ENCODE measurements around the gene ARHGAP12. TPM values are rescaled to one million over a fixed set of nuclear protein-coding genes. Genes with fewer than 3 reads are reported as not detected.

ARHGAP12 gene
- polyA plus RNA-seq, 4 donors, result 15.9 to 53.9 (median 32.9) TPM

- H3K27ac ChIP-seq (ENCODE audit: low read depth in 1 of 3, low read length in 2 of 3), result peak overlapping the region in 2 of 3 donors; percentile 6 to 33
- no peak overlapping the region for H3K4me3 ChIP-seq (ENCODE audit: low read depth in 1 of 3, low read length in 3 of 3)
- H3K9me3 ChIP-seq (ENCODE audit: control insufficient read depth in 2 of 2, insufficient read depth in 1 of 2, low read depth in 1 of 2, low read length in 1 of 2), result no peaks in the 10 kb centered on the region
- H3K36me3 ChIP-seq (ENCODE audit: control insufficient read depth in 3 of 3, insufficient read depth in 2 of 3, low read depth in 1 of 3, low read length in 3 of 3), result no peaks in the 10 kb centered on the region
- WGBS, 3 donors, result 66 to 85% (median 71%) methylated on average over 9 of the region's 9 CpGs
- H3K4me1 ChIP-seq (ENCODE audit: control insufficient read depth in 3 of 3, insufficient read depth in 2 of 3, low read depth in 1 of 3, low read length in 2 of 3), result peaks cover 0 to 11% (median 9%) of the 10 kb centered on the region in 3 donors
- DNase-seq (no peak), FAIRE-seq (no peak)
- H3K27me3 ChIP-seq (ENCODE audit: control insufficient read depth in 3 of 3, insufficient read depth in 3 of 3, low read length in 3 of 3), result no peaks in the 10 kb centered on the region
Measured at GRCh38 chr10:31757386-31757791, 171.2 kb downstream of the ARHGAP12 start.

- no peak overlapping the region for H3K27ac ChIP-seq (ENCODE audit: low read depth in 1 of 3, low read length in 2 of 3)
- DNase-seq (no peak), FAIRE-seq (no peak)
- no peaks in the 10 kb centered on the region for H3K27me3 ChIP-seq (ENCODE audit: control insufficient read depth in 3 of 3, insufficient read depth in 3 of 3, low read length in 3 of 3)
- no peaks in the 10 kb centered on the region for H3K9me3 ChIP-seq (ENCODE audit: control insufficient read depth in 2 of 2, insufficient read depth in 1 of 2, low read depth in 1 of 2, low read length in 1 of 2)
- H3K36me3 ChIP-seq (ENCODE audit: control insufficient read depth in 3 of 3, insufficient read depth in 2 of 3, low read depth in 1 of 3, low read length in 3 of 3), result no peaks in the 10 kb centered on the region
- no peak overlapping the region for H3K4me3 ChIP-seq (ENCODE audit: low read depth in 1 of 3, low read length in 3 of 3)
- WGBS, 3 donors, result 79 to 82% (median 82%) methylated on average over 11 of the region's 11 CpGs
- peaks cover 0 to 9% (median 5%) of the 10 kb centered on the region in 3 donors for H3K4me1 ChIP-seq (ENCODE audit: control insufficient read depth in 3 of 3, insufficient read depth in 2 of 3, low read depth in 1 of 3, low read length in 2 of 3)
Measured at GRCh38 chr10:31756729-31757110, 171.9 kb downstream of the ARHGAP12 start.

- H3K9me3 ChIP-seq (ENCODE audit: control insufficient read depth in 2 of 2, insufficient read depth in 1 of 2, low read depth in 1 of 2, low read length in 1 of 2), result no peaks in the 10 kb centered on the region
- 66 to 81% (median 75%) methylated on average over 10 of the region's 10 CpGs for WGBS, 3 donors
Measured at GRCh38 chr10:31756101-31756728, 172.4 kb downstream of the ARHGAP12 start.

More at GRCh38 chr10:31756101-31756728, 172.4 kb downstream of the ARHGAP12 start:
- DNase-seq (no peak), FAIRE-seq (no peak)
- no peak overlapping the region for H3K27ac ChIP-seq (ENCODE audit: low read depth in 1 of 3, low read length in 2 of 3)
- H3K4me1 ChIP-seq (ENCODE audit: control insufficient read depth in 3 of 3, insufficient read depth in 2 of 3, low read depth in 1 of 3, low read length in 2 of 3), result peaks cover 0 to 9% (median 5%) of the 10 kb centered on the region in 3 donors
- H3K36me3 ChIP-seq (ENCODE audit: control insufficient read depth in 3 of 3, insufficient read depth in 2 of 3, low read depth in 1 of 3, low read length in 3 of 3), result no peaks in the 10 kb centered on the region
- no peaks in the 10 kb centered on the region for H3K27me3 ChIP-seq (ENCODE audit: control insufficient read depth in 3 of 3, insufficient read depth in 3 of 3, low read length in 3 of 3)
- no peak overlapping the region for H3K4me3 ChIP-seq (ENCODE audit: low read depth in 1 of 3, low read length in 3 of 3)

Other genes starting within 250 kb of the ARHGAP12 start
- 100 to 1,000 TPM in 1 of 4 donors, 10 to 100 TPM in 3; 49.4 to 100 (median 59.5) TPM for gene KIF5B, start 127.6 kb upstream of the ARHGAP12 start, polyA plus RNA-seq

Measured in small intestine (tissue), 7 donors.